ENCODE data around the gene BLM.

The BLM gene

DNA sequence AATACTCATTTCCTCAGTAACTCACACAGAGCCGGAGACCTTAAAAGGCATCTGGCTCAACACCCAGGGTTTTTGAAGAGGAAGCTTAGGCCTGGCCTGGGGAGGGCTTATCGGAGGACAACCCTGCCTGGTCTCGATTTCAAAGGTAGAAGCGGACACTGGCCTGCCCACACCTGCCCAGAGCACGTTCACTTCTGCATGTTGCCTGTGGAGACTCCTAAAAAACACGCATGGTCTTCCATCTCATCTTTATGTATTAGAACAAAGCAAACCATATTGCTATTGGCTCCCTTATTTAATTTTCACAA lies 95.8 kb downstream of the BLM start:
- H4K20me1 ChIP-seq (ENCODE audit: insufficient read depth): no peaks in the 10 kb centered on the region
- no peak overlapping the region for H2AFZ ChIP-seq (ENCODE audit: low read depth)
- H3K9ac ChIP-seq: no peak overlapping the region
- TF ChIP-seq, protein P1, sequence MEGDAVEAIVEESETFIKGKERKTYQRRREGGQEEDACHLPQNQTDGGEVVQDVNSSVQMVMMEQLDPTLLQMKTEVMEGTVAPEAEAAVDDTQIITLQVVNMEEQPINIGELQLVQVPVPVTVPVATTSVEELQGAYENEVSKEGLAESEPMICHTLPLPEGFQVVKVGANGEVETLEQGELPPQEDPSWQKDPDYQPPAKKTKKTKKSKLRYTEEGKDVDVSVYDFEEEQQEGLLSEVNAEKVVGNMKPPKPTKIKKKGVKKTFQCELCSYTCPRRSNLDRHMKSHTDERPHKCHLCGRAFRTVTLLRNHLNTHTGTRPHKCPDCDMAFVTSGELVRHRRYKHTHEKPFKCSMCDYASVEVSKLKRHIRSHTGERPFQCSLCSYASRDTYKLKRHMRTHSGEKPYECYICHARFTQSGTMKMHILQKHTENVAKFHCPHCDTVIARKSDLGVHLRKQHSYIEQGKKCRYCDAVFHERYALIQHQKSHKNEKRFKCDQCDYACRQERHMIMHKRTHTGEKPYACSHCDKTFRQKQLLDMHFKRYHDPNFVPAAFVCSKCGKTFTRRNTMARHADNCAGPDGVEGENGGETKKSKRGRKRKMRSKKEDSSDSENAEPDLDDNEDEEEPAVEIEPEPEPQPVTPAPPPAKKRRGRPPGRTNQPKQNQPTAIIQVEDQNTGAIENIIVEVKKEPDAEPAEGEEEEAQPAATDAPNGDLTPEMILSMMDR (conservative IDR thresholded peaks at IDR 0.05; ENCODE audit: low read depth, low read length): no peak
- peaks cover 7% of the 10 kb centered on the region; the same call in 1 of the 2 replicates for H3K36me3 ChIP-seq (ENCODE audit: insufficient read depth)
- no peak overlapping the region for H3K4me3 ChIP-seq (IDR thresholded peaks at IDR 0.05; ENCODE audit: insufficient read depth, low read depth, low read length)
- peak overlapping the region; percentile 90 for H3K4me2 ChIP-seq
- H3K27ac ChIP-seq: peak overlapping the region; percentile 98
- H3K4me1 ChIP-seq (ENCODE audit: low read depth, poor library complexity, severe bottlenecking): peaks cover 75% of the 10 kb centered on the region
- H3K79me2 ChIP-seq (ENCODE audit: insufficient read depth, low read depth): no peaks in the 10 kb centered on the region
- no peaks in the 10 kb centered on the region for H3K27me3 ChIP-seq (ENCODE audit: insufficient read depth, low read depth)

DNA sequence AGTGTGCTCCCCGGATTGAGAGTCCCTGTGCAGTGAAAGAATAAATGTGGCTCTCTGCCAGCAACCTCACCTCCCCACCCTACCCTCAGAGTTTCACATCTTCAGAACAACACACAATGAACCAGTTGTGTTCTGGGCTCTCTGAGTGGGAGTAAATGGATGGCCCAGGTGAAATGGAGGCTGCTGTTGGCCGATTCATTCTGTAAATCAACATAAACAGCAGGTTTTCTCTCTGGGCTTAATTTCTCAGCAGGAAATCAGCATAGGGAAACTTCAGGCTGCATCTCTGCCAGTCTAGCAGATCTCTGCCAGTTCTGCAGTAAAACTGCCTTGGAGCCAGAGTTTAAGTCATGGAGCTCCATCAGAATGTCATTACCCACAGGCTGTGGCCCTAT lies 96.6 kb downstream of the BLM start:
- Histone ChIP-seq H3K27me3 (ENCODE audit: insufficient read depth, low read depth) (no peaks in the 10 kb centered on the region), H3K79me2 (ENCODE audit: insufficient read depth, low read depth) (no peaks in the 10 kb centered on the region), H3K4me1 (ENCODE audit: low read depth, poor library complexity, severe bottlenecking) (peaks cover 79% of the 10 kb centered on the region), H2AFZ (ENCODE audit: low read depth) (no peak overlapping the region), H4K20me1 (ENCODE audit: insufficient read depth) (no peaks in the 10 kb centered on the region), H3K4me2 (peak overlapping the region; percentile 90), H3K27ac (peak overlapping the region; percentile 98), H3K36me3 (ENCODE audit: insufficient read depth) (peaks cover 7% of the 10 kb centered on the region; the same call in 1 of the 2 replicates), H3K4me3 (IDR thresholded peaks at IDR 0.05; ENCODE audit: insufficient read depth, low read depth, low read length) (no peak overlapping the region), H3K9ac (peak overlapping the region; percentile 69; the same call in 1 of the 2 replicates)
- TF ChIP-seq, protein P1 (conservative IDR thresholded peaks at IDR 0.05; ENCODE audit: low read depth, low read length): no peak

DNA sequence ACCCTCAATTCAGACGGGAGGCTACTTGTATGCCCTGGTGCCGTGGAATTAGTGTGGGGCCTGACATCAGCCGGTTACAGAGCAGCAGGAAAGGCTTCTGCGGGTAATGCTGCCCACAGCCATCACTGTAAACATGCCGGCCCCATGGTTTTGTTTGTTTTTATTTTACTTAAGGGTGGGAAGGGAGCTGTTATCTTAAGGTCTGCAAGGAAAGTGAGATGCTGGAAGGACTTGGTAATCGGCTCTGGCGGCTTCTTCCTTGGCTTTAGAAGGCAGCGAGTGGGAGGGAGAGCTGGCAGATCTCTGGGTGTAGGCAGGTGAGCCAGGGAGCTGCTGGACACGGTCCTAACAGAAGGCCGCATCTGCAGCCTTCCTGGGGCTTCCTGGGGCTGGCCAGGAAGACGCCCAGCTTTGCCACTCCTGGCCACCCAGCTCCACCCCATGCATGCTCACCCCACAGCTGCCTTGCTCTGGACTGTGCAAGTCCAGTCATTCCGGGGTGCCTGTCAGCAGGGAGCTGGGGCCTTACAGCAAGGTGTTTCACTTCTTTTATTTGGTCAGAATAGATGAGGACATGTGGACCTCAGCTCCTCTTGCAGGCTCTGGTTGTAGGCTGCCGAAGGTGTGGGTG lies 97.2 kb downstream of the BLM start:
- Histone ChIP-seq H3K9ac (peak overlapping the region; percentile 69; the same call in 1 of the 2 replicates), H3K27me3 (ENCODE audit: insufficient read depth, low read depth) (no peaks in the 10 kb centered on the region), H3K4me1 (ENCODE audit: low read depth, poor library complexity, severe bottlenecking) (peaks cover 80% of the 10 kb centered on the region), H4K20me1 (ENCODE audit: insufficient read depth) (no peaks in the 10 kb centered on the region), H3K79me2 (ENCODE audit: insufficient read depth, low read depth) (no peaks in the 10 kb centered on the region), H3K4me2 (peak overlapping the region; percentile 90), H3K27ac (peak overlapping the region; percentile 98), H3K36me3 (ENCODE audit: insufficient read depth) (peaks cover 5% of the 10 kb centered on the region; the same call in 1 of the 2 replicates), H2AFZ (ENCODE audit: low read depth) (peak overlapping the region; percentile 48; the same call in 1 of the 2 replicates), H3K4me3 (IDR thresholded peaks at IDR 0.05; ENCODE audit: insufficient read depth, low read depth, low read length) (no peak overlapping the region)
- TF ChIP-seq, protein P1 (conservative IDR thresholded peaks at IDR 0.05; ENCODE audit: low read depth, low read length): no peak

DNA sequence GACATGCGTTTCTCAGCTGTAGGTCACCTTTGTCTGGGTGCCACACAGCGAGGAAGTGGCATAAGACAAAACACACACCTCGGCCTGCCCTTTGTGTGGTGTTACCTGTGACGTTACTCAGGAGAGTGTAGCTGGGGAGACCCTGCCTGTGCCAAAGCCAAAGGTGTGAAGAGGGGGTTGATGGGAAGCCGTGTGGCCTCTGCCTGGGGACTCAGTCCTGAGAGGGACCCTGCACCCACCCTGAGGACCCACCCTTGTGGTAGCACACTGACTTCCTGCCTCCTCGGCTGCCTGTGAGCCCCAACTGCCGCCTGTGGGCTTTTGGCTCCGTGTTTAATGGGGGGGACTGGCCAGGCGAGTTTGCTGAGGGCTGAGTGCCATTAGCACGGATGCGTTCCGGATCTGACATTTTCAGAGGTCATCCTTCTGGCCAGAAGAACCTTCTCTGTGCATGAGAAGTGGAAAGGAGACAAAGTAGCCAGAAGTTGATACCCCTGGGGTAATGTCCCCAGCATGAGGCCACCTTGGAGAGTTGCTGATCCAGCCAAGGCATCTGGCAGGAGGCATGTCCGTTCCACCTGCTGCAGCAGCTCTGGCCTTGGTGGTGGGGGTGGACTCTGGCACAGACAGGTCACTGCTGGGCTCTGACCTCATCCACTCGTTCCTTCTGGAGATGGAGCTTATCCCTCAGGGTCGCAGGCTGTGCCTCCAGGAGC lies 99.4 kb downstream of the BLM start:
- Histone ChIP-seq H3K4me2 (peak overlapping the region; percentile 90), H3K79me2 (ENCODE audit: insufficient read depth, low read depth) (no peaks in the 10 kb centered on the region), H3K4me3 (IDR thresholded peaks at IDR 0.05; ENCODE audit: insufficient read depth, low read depth, low read length) (no peak overlapping the region), H3K27me3 (ENCODE audit: insufficient read depth, low read depth) (no peaks in the 10 kb centered on the region), H3K27ac (peak overlapping the region; percentile 98), H2AFZ (ENCODE audit: low read depth) (no peak overlapping the region; the same call in 1 of the 2 replicates), H3K9ac (peak overlapping the region; percentile 69; the same call in 1 of the 2 replicates), H3K36me3 (ENCODE audit: insufficient read depth) (no peaks in the 10 kb centered on the region), H3K4me1 (ENCODE audit: low read depth, poor library complexity, severe bottlenecking) (peaks cover 73% of the 10 kb centered on the region), H4K20me1 (ENCODE audit: insufficient read depth) (no peaks in the 10 kb centered on the region)
- TF ChIP-seq, protein P1 (conservative IDR thresholded peaks at IDR 0.05; ENCODE audit: low read depth, low read length): no peak
